HG02798 (cell line): ENCODE data around the gene BCL11A.
A peak's percentile ranks its signal among the peaks of the same experiment; 100 is the strongest.

Experiments
- ATAC-seq: cut with Tn5 transposase; IDR thresholded peaks from one replicate; pipeline ENCODE4 v1.9.1; 2021; ENCODE audit warnings: mild to moderate bottlenecking; ENCODE audit not compliant: unreplicated experiment, poor library complexity

The BCL11A gene

DNA sequence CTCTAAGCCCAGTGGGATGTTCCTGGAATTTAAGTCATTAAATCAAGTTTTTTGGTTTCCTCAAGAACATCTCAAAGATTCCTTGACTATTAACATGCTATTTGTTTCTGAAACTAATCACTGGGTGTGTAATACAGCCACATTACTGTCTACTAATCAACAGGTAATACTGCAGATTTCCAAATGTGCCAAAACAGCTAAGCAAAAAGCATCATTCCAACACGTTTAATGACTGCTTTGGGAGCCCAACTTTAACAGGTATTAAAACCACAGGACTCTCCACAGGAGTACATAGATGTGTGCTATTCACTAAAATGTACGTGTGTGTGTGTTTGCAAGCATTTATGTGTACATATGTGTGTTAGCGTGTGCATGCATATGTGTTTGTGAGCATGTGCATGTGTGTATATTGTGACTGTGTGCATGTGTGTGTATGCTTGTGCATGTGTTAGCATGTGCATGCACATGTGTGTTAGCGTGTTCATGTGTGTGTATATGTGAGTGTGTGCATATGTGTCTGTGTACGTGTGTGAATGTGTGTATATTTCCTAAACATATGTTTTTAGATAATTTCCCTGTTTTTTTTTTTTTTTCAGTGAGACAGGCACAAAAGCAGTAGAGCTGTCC is 80.7 kb downstream of the BCL11A start:
- no peak for ATAC-seq

DNA sequence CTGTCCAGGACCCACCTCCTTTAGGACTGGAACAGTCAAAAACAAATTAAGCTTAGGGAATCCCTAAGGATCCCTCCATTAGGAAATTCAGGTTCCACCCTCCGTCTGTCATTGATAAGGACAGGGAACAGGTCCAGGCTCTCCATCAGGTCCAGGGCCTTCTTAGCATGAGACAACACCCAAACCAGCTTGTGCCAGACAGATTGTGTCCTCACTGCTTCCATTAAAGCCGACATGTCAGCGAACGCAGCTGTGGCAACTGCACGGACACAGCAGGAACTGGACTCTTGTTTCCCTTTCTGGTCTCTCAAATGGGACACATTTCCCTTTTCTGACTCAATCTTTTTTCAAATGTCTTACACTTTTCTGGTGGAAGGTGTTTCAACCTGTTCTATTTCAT is 81.4 kb downstream of the BCL11A start:
- no peak for ATAC-seq

- no peak for ATAC-seq
Measured at GRCh38 chr2:60470340-60470739, 83.1 kb downstream of the BCL11A start.

DNA sequence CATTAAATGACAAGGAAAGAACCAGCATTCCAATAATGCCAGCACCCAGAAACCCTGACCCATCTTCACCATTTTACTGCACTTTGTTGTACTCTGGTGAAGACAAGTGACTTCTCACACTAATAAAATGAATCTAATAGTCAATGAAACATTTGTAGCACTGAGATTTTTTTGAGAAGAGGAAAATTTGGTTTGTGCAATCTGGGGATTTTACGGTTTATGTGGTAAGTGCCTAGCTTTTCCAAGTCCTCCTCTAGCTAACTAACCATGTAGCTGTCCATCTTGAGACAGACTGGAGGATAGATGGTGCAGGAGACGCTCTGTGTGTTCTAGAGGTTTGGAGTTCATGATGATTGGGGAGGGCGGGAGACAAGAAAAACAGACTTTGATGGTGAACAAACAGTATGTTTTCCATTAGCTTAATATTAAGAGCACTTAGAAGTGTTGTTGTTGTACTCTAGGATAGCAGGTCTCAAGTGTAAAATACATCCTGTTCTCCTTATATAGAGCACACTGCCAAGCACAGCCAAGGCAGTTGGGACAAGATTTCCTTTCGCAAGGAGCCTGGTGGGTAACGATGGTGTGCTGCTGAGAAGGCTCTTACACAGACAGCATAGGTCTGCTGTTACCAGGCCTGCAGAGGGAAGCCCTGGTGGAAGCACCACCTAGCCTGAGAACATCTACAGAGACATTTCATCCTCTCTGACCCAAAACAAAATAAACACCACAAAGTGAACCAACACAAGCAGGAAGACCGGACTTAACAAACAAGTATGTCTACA is 83.7 kb downstream of the BCL11A start:
- no peak for ATAC-seq

DNA sequence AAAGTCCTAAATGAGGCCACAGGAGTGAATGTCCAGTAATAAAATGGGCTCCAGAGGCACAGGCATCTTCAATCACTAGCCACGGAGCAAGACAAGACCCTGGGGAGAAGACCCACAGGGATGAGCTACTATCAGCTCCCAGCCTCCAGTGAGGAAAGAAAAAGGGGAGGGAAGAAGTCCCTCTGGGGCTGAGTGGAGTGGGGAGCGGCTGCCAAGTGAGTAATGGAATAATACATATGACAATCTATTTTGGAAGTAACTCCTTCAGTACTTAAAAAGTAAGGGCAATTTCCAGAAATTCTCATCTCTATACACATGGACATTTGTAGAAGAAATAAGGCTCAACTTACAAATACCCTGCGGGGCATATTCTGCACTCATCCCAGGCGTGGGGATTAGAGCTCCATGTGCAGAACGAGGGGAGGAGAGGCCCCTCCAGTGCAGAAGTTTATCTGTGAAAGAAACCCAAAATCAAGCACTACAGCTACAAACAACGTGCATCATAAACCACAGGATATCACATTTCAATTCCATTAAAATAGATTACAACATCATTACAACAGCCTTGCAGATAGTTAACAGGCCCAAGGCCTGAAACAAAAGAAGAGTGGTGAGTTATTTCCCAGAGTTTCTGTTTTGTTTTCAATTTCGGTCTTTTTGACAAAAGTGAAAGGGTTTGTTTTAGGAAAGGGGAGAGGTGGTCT is 84.9 kb downstream of the BCL11A start:
- ATAC-seq, result no peak

- no peak for ATAC-seq
Measured at GRCh38 chr2:60466161-60466702, 87.2 kb downstream of the BCL11A start.

DNA sequence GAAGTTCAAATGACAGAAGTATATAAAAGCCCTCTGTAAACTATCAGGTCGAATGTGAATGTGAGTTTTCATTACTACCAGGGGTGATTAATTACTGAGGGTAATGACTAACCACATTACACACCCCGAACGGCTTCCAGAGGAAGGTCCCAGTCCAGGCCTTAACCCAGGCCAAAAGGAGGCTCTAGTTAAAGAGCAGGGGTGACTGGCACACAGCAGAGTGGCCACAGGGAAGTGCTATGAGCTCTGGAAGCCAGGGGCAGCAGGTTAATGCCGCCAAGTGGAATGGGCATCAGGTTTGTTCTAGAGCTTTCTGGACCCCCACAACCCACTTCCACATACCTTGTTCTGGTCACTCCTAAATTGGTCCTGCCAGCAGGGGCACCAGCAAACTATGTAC is 87.7 kb downstream of the BCL11A start:
- ATAC-seq, result no peak

GRCh38 chr2:60463249-60463648 is 90.2 kb downstream of the BCL11A start:
- no peak for ATAC-seq

- no peak for ATAC-seq
Measured at GRCh38 chr2:60461421-60462108, 91.9 kb downstream of the BCL11A start.

DNA sequence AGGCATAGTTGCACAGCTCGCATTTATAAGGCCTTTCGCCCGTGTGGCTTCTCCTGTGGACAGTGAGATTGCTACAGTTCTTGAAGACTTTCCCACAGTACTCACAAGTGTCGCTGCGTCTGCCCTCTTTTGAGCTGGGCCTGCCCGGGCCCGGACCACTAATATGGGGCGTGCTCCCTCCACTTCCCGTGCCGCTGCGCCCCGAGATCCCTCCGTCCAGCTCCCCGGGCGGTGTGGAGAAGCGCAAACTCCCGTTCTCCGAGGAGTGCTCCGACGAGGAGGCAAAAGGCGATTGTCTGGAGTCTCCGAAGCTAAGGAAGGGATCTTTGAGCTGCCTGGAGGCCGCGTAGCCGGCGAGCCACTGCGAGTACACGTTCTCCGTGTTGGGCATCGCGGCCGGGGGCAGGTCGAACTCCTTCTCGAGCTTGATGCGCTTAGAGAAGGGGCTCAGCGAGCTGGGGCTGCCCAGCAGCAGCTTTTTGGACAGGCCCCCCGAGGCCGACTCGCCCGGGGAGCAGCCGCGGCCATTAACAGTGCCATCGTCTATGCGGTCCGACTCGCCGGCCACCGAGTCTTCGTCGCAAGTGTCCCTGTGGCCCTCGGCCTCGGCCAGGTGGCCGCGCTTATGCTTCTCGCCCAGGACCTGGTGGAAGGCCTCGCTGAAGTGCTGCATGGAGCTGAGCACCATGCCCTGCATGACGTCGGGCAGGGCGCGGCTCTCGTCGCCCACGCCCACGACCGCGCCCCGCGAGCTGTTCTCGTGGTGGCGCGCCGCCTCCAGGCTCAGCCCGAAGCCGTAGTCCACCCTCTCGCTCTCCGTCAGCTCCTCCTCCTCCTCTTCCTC is 92.7 kb downstream of the BCL11A start:
- no peak for ATAC-seq

DNA sequence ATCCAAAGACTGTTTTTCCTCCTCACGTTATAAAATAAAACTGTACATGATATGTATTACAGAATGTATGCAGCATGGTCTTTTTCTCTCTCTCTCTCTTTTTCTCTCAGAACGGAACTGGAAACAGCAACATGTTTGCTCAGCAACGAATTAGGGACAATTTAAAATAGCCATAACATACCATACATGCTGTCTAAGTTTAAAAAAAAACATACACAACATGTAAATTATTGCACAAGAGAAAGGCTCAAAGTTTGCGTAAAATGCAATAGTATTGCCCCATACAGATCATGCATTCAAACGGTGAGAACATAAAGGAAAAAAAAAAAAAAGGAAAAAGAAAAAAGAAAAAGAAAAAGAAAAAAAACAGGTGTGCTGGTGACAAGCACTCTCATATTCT is 93.6 kb downstream of the BCL11A start:
- no peak for ATAC-seq

GRCh38 chr2:60456115-60456770 is 97.2 kb downstream of the BCL11A start:
- ATAC-seq, result no peak

GRCh38 chr2:60453872-60454271 is 99.6 kb downstream of the BCL11A start:
- ATAC-seq, result no peak

DNA sequence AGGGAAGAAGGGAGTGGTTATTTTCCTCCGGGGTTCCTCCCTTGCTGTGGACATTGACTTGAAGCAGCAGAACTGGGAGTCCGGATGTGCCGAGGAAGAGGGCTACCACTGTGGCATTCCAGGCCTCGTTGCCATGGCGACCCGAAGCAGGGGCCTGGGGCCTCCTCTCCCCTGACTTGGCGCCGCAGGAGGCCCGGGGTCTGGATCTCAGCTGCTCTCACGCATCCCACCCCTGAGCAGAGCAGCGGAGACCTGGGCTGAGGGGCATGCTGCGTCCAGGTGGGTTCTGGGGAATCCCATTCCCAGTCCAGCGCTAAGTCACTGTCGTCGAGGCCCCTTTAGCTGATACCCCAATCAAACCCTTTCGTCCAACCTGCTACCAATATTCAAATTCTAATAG is 100.2 kb downstream of the BCL11A start:
- ATAC-seq, result no peak

GRCh38 chr2:60450488-60450887 is 103.0 kb downstream of the BCL11A start:
- ATAC-seq, result no peak

DNA sequence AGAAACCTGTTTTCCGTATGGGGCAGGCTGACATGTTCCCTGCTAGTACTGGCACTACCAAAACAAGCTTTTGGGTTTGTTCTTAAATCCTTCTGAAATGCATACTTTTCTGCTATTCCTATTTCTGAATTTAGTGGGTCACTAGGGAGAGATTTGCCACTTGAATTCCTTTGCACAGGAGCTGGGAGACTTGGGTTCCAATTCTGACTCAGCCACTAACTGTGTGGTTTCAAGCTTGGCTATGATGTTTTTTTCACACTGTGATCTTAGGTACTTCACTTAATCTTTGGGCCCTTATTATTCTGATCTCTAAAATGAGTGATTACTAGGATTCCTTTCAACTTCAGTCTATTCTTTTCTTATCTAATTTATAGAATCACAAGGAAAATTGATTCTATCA is 105.5 kb downstream of the BCL11A start:
- ATAC-seq, result no peak

- peak; percentile 95 for ATAC-seq
Measured at GRCh38 chr2:60446413-60447267, 106.8 kb downstream of the BCL11A start.

- ATAC-seq, result no peak
Measured at GRCh38 chr2:60445684-60446179, 107.7 kb downstream of the BCL11A start.
